HepG2 (cell line): ENCODE results near the gene DOLK. TPM values are rescaled to one million over a fixed set of nuclear protein-coding genes. Genes with fewer than 3 reads are reported as not detected.
A peak's percentile ranks its signal among the peaks of the same experiment; 100 is the strongest.

Source experiments
- ARNT ChIP-seq: fragments of 450-650 bp; IDR thresholded peaks from 2 replicates; pipeline ENCODE4 v1.6.1; 2017
- CBX1 ChIP-seq: IDR thresholded peaks from one replicate; pipeline ENCODE4 v1.6.1; 2016; ENCODE audit warnings: antibody characterized with exemption, low read depth
- ELF1 ChIP-seq: sonication (generic); formaldehyde crosslinking; IDR thresholded peaks from 2 replicates; pipeline ENCODE4 v1.4.0; 2020; ENCODE audit warnings: missing genetic modification reagents
- FLYWCH1 ChIP-seq: sonication (generic); formaldehyde crosslinking; IDR thresholded peaks from 2 replicates; pipeline ENCODE4 v1.8.1; 2023; ENCODE audit warnings: mild to moderate bottlenecking, missing genetic modification reagents
- FOSL2 ChIP-seq: sonication (generic); formaldehyde crosslinking; IDR thresholded peaks from 2 replicates; pipeline ENCODE4 v1.4.0; 2020; ENCODE audit warnings: missing genetic modification reagents
- FOXA1 ChIP-seq, 2 experiments: fragments of 450-650 bp in 1 of 2; sonication (generic) in 1 of 2; formaldehyde crosslinking in 1 of 2; IDR thresholded peaks; 2 replicates each; pipeline versions ENCODE4 v1.4.0 to v1.6.1; 2016 to 2020; ENCODE audit warnings: missing genetic modification reagents in 1 of 2
- FOXC1 ChIP-seq: sonication (generic); formaldehyde crosslinking; IDR thresholded peaks from 2 replicates; pipeline ENCODE4 v1.8.0; 2022; ENCODE audit warnings: mild to moderate bottlenecking, missing genetic modification reagents, borderline replicate concordance
- KDM1A ChIP-seq: IDR thresholded peaks from 2 replicates; pipeline ENCODE4 v1.6.1; 2016; ENCODE audit warnings: missing compliant biosample characterization
- MBD4 ChIP-seq: IDR thresholded peaks from 2 replicates; pipeline ENCODE4 v1.6.1; 2012; ENCODE audit warnings: low read length, inconsistent platforms, borderline replicate concordance
- MXD3 ChIP-seq: IDR thresholded peaks from 2 replicates; pipeline ENCODE4 v1.6.1; 2016; ENCODE audit warnings: mild to moderate bottlenecking, missing biosample characterization, missing genetic modification reagents
- PITX1 ChIP-seq: sonication (generic); formaldehyde crosslinking; IDR thresholded peaks from 2 replicates; pipeline ENCODE4 v1.5.1; 2020; ENCODE audit warnings: mild to moderate bottlenecking, missing genetic modification reagents
- RORA ChIP-seq: sonication (generic); formaldehyde crosslinking; IDR thresholded peaks from 2 replicates; pipeline ENCODE4 v1.5.0; 2020; ENCODE audit warnings: mild to moderate bottlenecking, missing genetic modification reagents, moderate library complexity
- RXRB ChIP-seq: IDR thresholded peaks from 2 replicates; pipeline ENCODE4 v1.6.1; 2016; ENCODE audit warnings: borderline replicate concordance, missing genetic modification reagents, missing compliant biosample characterization
- SIX1 ChIP-seq: sonication (generic); formaldehyde crosslinking; IDR thresholded peaks from 2 replicates; pipeline ENCODE4 v1.4.0; 2020; ENCODE audit warnings: missing genetic modification reagents, borderline replicate concordance
- TAF15 ChIP-seq: fragments of 200-400 bp; formaldehyde crosslinking; IDR thresholded peaks from one replicate; pipeline ENCODE4 v1.6.1; 2018; ENCODE audit warnings: mild to moderate bottlenecking, low read depth, low read length; ENCODE audit not compliant: poor library complexity, severe bottlenecking
- THYN1 ChIP-seq: sonication (generic); formaldehyde crosslinking; IDR thresholded peaks from 2 replicates; pipeline ENCODE4 v1.8.1; 2023; ENCODE audit warnings: low read depth, mild to moderate bottlenecking, moderate library complexity, missing genetic modification reagents, borderline replicate concordance
- XBP1 ChIP-seq: sonication (generic); formaldehyde crosslinking; IDR thresholded peaks from 2 replicates; pipeline ENCODE4 v1.5.0; 2020; ENCODE audit warnings: missing genetic modification reagents
- ZBTB21 ChIP-seq: sonication (generic); formaldehyde crosslinking; IDR thresholded peaks from 2 replicates; pipeline ENCODE4 v1.4.0; 2020; ENCODE audit warnings: missing genetic modification reagents
- ZFYVE20 ChIP-seq: sonication (generic); formaldehyde crosslinking; IDR thresholded peaks from 2 replicates; pipeline ENCODE4 v1.8.0; 2023; ENCODE audit warnings: low read depth, mild to moderate bottlenecking, moderate library complexity, missing genetic modification reagents, borderline replicate concordance
- ZNF235 ChIP-seq: sonication (generic); formaldehyde crosslinking; IDR thresholded peaks from 2 replicates; pipeline ENCODE4 v1.8.1; 2023; ENCODE audit warnings: mild to moderate bottlenecking, missing genetic modification reagents, borderline replicate concordance
- ZNF484 ChIP-seq: sonication (generic); formaldehyde crosslinking; IDR thresholded peaks from 2 replicates; pipeline ENCODE4 v1.5.1; 2020; ENCODE audit warnings: mild to moderate bottlenecking, low read depth, missing genetic modification reagents, borderline replicate concordance
- ZNF530 ChIP-seq: sonication (generic); formaldehyde crosslinking; IDR thresholded peaks from 2 replicates; pipeline ENCODE4 v1.5.0; 2020; ENCODE audit warnings: low read depth, mild to moderate bottlenecking, missing genetic modification reagents
- ZNF713 ChIP-seq: sonication (generic); formaldehyde crosslinking; IDR thresholded peaks from 2 replicates; pipeline ENCODE4 v1.4.0; 2020; ENCODE audit warnings: mild to moderate bottlenecking, missing genetic modification reagents
- polyA plus RNA-seq, 8 experiments: library from polyadenylated mRNA; depleted of rRNA in 3 of 8; stranded (reverse) in 7 of 8; unstranded in 1 of 8; fragments of >200 nt; fragmentation: Illumina TruSeq in 4 of 8; extraction: Trizol in 4 of 8; gene quantifications; 2 replicates each; pipeline versions ENCODE4 v1.2.1 to v1.2.3, GENCODE V29; 2011 to 2016; ENCODE audit warnings: low read depth in 4 of 8, missing spikeins in 1 of 8, mixed read lengths in 1 of 8; ENCODE audit not compliant: insufficient read depth in 1 of 8
- total RNA-seq, 5 experiments: library from RNA; depleted of rRNA; stranded (reverse); fragments of >200 nt; fragmentation: Illumina TruSeq; extraction: Trizol; gene quantifications; 2 replicates each; pipeline ENCODE4 v1.2.3, GENCODE V29; 2016; ENCODE audit warnings: low read depth in 1 of 5
- TF ChIP-seq, protein P1 (sequence below): sonication (generic); formaldehyde crosslinking; IDR thresholded peaks from 2 replicates; pipeline ENCODE4 v1.8.1; 2023; ENCODE audit warnings: missing genetic modification reagents, mild to moderate bottlenecking, borderline replicate concordance
- TF ChIP-seq, protein P2 (sequence below): sonication (generic); formaldehyde crosslinking; IDR thresholded peaks from 2 replicates; pipeline ENCODE4 v1.5.1; 2020; ENCODE audit warnings: mild to moderate bottlenecking, missing genetic modification reagents, moderate library complexity
- TF ChIP-seq, protein P3 (sequence below): sonication (generic); formaldehyde crosslinking; IDR thresholded peaks from 2 replicates; pipeline ENCODE4 v1.4.0; 2020; ENCODE audit warnings: missing genetic modification reagents, mild to moderate bottlenecking, borderline replicate concordance

The DOLK gene
- total and polyA plus RNA-seq, 2 of the 13 experiments (the other 11 are each of a cell fraction or from before 2014, with no cell fraction given): 15.4 to 18.7 TPM

DNA sequence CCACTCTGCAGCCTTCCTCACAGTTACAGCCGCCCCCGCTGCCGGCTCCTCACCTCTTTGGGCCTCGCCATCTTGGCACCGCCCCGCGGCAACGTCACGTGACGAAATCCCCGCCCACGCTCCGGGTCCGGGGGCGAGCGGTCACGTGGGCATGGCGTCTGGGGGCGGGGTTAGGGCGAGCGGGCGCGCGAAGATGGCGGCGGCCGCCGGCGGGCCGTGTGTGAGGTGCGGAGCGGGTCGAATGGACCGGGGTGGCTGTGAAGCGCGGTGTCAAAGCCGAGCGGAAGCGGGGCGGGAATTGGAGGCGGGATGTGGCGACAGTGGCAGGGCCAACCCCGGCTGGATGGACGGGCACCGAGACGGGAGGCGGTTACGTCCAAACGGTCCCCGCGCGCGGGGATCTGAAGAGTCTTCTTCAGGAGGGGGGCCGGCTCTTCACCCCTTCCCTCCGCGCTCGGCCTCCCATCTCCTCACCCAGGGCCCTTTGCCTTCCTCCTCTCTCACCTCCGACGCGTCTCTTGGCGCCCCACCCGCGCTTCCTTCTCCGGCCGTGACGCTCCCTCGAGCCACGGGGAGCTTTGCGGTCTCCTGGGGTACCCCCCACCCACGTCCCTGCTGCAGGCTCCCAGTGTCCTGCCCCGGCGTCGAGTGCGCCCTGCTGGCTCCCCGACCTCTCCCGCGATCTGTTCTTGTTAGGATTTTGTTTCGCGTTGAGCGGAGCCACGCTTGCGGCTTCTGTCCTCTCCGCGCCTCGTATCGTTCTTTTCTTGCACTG is at the start of gene DOLK, which contains the start of gene NUP188 (continued):
- peak; percentile 17; the same call in 1 of the 2 replicates for TF ChIP-seq PITX1 (CRISPR knock-in tag)
- no peak for TF ChIP-seq FLYWCH1
- no peak for TF ChIP-seq RORA (CRISPR knock-in tag)
- TF ChIP-seq XBP1 (CRISPR knock-in tag): no peak
- TF ChIP-seq ELF1 (CRISPR knock-in tag): peak; percentile 22; the same call in 1 of the 2 replicates
- TF ChIP-seq, protein P1, sequence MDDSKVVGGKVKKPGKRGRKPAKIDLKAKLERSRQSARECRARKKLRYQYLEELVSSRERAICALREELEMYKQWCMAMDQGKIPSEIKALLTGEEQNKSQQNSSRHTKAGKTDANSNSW (CRISPR knock-in tag): no peak; the same call in 1 of the 2 replicates
- peak; percentile 42; the same call in 1 of the 2 replicates for TF ChIP-seq FOSL2 (CRISPR knock-in tag)
- TF ChIP-seq TAF15: peak; percentile 80
- peak; percentile 25; the same call in 1 of the 2 replicates for TF ChIP-seq ZNF235 (CRISPR knock-in tag)
- TF ChIP-seq ZNF530 (CRISPR knock-in tag): no peak
- TF ChIP-seq FOXA1 (IDR thresholded peaks at IDR 0.05): no peak
- TF ChIP-seq FOXA1 (CRISPR knock-in tag; IDR thresholded peaks at IDR 0.05): no peak
- TF ChIP-seq THYN1: no peak
- TF ChIP-seq, protein P2, sequence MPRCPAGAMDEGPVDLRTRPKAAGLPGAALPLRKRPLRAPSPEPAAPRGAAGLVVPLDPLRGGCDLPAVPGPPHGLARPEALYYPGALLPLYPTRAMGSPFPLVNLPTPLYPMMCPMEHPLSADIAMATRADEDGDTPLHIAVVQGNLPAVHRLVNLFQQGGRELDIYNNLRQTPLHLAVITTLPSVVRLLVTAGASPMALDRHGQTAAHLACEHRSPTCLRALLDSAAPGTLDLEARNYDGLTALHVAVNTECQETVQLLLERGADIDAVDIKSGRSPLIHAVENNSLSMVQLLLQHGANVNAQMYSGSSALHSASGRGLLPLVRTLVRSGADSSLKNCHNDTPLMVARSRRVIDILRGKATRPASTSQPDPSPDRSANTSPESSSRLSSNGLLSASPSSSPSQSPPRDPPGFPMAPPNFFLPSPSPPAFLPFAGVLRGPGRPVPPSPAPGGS (CRISPR knock-in tag): peak; percentile 17; the same call in 1 of the 2 replicates
- no peak for TF ChIP-seq KDM1A
- TF ChIP-seq SIX1 (CRISPR knock-in tag): no peak
- TF ChIP-seq FOXC1: peak; percentile 41; the same call in 1 of the 2 replicates
- no peak for TF ChIP-seq MBD4
- TF ChIP-seq CBX1: no peak
- TF ChIP-seq RXRB (CRISPR knock-in tag): peak; percentile 52
- TF ChIP-seq, protein P3, sequence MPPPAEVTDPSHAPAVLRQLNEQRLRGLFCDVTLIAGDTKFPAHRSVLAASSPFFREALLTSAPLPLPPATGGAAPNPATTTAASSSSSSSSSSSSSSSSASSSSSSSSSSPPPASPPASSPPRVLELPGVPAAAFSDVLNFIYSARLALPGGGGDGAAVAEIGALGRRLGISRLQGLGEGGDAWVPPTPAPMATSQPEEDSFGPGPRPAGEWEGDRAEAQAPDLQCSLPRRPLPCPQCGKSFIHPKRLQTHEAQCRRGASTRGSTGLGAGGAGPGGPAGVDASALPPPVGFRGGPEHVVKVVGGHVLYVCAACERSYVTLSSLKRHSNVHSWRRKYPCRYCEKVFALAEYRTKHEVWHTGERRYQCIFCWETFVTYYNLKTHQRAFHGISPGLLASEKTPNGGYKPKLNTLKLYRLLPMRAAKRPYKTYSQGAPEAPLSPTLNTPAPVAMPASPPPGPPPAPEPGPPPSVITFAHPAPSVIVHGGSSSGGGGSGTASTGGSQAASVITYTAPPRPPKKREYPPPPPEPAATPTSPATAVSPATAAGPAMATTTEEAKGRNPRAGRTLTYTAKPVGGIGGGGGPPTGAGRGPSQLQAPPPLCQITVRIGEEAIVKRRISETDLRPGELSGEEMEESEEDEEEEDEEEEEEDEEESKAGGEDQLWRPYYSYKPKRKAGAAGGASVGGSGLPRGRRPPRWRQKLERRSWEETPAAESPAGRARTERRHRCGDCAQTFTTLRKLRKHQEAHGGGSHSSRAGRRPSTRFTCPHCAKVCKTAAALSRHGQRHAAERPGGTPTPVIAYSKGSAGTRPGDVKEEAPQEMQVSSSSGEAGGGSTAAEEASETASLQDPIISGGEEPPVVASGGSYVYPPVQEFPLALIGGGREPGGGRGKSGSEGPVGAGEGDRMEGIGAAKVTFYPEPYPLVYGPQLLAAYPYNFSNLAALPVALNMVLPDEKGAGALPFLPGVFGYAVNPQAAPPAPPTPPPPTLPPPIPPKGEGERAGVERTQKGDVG (CRISPR knock-in tag): no peak
- TF ChIP-seq ZFYVE20 (CRISPR knock-in tag): no peak
- TF ChIP-seq ZNF713 (CRISPR knock-in tag): no peak; the same call in 1 of the 2 replicates
- no peak for TF ChIP-seq ZNF484
- no peak for TF ChIP-seq ARNT
- 0 out of 2 replicates have a peak, but pooled peaks have one; percentile 87 for TF ChIP-seq MXD3
- peak; percentile 39; the same call in 1 of the 2 replicates for TF ChIP-seq ZBTB21 (CRISPR knock-in tag)
